IPS DF 19.7 (cell line): ENCODE data around the gene OGFRL1.

Experiments
- DNase-seq: peaks from one replicate; pipeline ENCODE4 v3.0.0-alpha.2; 2013; ENCODE audit warnings: low read depth, low spot score

The OGFRL1 gene

DNA sequence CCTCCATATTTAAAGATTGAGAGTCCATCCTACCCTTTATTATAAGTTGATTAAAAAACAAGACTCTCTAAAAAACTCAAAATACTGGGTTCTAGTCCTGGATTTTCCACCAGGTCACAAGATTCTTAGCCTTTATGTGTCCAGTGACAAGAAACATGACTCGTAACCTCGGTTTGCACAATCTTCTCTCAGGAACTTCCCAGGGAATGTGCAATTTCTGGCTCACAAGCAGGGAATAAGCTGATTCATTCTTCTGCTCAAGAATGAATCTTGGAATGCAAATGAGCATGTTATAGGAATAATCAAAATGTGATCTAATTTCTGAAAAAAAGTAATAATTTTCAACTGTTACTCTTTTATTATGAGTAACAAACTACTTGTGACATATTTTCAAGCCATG is 45.1 kb downstream of the OGFRL1 start:
- no peak for DNase-seq

DNA sequence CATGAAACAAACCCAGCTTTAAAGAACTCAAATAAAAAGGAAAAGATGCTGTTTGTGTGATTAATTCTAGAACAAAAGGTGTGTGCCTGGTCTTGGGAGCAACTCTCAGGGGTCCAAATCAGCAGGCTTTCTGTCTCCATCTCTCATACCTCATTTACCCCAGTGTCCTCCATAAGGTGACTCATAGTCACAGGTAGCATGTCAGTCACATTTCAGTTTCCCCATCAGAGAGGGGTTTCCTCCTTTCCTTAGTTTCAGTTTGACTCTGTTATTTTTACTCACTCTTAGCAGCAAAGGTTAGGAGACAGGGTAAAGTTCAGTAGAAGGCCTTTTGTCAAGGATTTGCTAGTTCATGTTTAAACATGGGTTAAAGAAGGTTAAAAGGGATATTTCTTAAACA is 46.2 kb downstream of the OGFRL1 start:
- DNase-seq: no peak

DNA sequence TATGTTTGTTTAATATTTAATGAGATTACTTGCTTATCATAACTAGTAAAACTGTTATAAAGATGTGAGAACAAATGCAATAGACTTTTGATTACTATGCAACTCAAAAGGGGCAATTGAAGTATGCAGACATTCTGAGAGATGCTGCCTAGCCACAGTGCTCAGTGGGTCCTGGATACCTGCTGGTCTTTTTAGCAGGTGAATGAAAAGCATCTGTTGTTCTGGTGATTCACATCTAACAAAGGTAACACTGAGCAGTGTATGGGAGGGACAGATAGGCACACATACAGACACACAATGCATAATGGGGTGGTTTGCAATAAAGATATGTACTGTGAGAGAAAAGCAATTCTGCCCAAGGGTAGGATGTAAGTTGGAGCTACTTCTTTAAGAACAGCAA is 46.9 kb downstream of the OGFRL1 start:
- DNase-seq: peak; percentile 12

DNA sequence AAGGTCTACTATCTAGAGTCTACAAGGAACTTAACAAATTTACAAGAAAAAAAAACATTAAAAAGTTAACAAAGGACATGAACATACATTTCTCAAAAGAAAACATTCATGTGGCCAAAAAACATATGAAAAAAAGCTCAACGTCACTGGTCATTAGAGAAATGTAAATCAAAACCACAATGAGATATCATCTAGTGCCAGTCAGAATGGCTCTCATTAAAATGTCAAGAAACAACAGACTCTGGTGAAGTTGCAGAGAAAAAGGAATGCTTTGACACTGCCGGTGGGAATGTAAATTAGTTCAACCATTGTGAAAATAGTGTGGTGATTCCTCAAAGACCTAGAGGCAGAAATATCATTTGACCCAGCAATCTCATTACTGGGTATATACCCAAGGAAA is 48.3 kb downstream of the OGFRL1 start:
- DNase-seq: no peak

DNA sequence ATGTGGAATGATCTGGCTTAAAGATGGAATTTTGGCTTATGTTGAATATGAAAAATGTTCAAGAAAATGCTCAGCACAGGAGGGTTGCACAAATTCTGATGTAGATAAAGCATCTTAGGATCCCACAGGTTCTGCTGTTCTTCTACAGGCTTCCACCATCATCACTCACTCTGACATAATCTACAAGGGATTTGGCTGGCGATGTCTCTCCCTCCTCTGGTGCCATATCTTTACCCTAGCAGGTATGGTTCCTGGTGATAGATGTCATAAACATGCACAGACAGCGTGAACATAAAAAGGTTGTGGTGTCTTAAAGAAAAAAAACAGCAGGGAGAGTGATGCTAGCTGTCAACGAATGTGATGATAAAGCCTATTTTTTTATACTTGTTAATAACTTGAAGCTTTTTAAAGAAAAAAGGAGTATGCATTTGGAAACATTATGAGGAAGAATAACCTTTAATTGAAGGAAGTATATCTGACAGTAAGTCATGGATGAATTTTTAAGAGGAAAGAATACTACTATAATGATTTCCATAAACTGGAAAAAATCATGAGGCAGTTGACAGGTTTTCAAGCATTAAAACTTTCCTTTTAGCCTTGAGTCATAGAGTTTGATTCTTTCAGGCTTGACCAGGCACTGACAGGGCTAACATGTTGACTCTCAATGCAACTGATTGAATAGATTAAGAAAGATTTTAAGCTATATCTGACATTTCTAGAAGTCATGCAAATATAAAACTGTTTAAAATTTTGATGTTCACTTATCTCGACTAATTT is 50.1 kb downstream of the OGFRL1 start:
- DNase-seq: no peak

DNA sequence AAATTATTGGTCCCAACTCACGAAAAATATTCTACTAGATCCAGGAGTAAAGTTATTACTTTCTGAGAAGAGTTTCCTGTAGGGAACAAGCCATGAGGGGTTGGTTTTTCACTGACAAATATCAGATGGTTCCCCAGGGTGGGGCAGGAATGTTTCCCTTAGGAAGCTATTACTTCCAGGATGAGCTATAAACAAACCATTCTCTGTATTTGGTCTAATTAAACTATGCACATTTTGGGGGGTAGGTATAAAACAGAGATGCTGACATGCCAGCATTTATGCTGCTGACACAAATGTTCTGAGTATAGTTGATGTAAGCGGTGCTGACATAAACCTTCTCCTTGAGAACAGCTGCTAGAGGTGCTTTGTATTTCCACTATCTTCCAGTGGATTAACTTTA is 54.2 kb downstream of the OGFRL1 start:
- DNase-seq: no peak

DNA sequence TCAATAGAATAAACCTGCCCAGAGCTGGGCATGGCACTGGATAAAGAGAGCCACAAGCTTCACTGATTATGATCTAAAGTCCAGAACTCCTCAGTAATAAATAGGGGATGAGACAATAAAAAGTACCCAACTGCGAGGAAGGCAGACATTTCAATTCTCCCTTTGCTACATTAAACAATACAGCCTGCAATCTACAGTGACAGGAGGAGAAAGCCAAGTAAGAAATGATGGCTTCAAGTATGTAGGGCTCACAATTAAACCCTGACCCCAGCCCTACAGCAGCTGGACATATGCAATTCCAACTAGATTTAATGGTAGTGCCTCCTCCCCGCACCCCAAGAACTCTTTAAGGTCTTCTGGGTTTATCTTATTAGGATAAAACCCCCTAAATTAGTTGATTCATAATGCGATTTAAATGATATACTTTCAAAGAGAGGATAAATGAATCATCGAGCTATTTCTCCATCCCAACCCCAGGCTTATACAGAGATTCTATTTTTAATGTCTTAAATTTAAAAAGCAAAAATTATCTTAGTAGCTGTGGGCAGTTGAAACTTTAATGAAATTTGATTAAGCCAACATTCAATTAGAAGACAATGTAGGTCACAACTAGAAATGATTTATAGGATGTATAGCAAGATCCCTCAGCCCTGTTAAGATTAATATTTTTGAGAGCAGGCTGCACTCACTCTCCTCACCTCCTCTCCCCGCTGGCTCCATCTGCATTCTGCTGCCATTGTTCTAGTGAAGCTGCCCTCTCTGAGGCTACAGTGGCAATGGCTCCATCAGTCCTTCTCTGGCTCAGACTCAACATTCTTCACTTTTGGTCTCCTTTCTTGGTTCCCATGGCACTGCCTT is 57.1 kb downstream of the OGFRL1 start:
- DNase-seq: no peak

DNA sequence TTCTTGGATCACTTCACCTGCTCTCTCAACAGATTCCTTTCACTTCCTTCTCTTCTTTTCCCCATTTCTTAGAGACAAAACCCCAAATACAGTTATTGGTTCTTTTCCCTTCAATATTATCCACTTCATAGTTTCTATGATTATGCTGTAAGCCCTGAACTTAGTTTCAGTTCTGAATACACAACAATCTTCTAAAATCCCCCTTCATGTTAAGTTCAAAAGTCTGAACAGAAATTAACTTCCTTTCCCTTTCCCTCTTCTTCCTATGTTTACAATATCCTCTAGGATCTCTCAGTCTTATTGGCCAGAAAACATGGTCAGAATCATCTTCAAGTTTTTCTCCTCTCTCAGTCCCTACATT is 57.7 kb downstream of the OGFRL1 start:
- no peak for DNase-seq

DNA sequence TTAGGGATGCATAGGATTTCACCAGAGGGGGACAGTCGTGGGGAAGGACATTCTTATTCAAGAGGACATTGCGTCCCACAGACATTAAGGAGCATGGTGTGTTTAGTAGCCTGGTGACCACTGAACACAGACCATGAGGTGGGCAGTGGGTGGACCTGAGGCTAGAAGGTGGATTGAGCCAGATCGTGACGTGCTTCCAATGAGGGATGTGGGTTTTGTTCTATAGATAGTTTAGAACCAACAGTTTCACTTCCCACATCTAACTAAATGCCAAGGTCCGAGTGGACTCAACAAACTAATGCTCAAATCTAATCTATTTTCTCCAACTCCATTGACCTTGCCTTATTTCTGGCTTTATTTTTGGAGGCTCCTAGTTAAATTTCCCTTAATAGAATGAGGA is 58.5 kb downstream of the OGFRL1 start:
- no peak for DNase-seq

DNA sequence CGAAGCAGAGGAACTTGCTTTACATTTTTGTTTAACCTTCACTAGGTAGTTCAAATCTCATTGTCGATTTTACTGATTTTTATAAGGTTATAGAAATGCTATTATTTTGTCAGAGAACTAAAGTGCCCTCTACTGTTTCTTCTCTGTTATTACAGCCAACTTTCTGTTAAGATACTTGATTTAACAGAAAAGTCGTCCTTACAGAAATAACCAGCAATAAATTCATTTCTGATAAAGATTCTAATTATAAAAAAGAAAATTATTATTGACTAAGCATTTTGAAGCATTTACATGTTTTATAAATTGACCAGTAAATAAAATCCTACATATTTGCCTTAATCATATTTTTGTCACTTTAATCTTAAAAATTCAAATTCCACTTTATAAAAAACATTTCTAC is 60.8 kb downstream of the OGFRL1 start:
- DNase-seq: no peak

DNA sequence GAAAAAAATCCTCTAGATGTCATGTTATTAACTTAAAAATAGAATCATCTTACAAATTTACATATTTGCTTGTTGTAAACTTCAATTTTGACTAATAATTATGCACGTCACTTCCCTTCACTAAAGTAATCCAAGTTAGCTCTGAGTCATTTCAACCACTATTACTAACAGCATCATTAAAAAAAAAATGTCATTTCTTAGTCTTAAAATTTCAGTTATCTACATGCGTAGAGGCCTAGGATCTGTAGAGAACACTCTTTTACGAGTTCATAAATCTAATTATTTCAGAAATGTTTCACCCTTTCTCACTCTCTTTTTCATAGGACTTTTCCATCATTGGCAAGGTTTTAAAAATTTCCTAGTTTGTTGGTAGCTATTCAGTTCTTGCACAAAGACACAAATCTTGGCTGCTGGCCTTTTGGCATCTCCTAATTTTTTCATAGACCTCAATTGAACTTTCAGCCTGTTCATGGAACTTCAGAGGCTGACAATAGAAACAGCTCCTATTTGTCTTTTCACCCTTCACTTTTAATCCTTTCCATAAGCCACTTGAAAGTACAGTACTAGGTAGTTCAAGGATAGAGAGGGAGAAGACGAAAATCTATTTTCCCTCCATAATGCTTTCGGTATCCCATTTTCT is 61.5 kb downstream of the OGFRL1 start:
- DNase-seq: no peak

DNA sequence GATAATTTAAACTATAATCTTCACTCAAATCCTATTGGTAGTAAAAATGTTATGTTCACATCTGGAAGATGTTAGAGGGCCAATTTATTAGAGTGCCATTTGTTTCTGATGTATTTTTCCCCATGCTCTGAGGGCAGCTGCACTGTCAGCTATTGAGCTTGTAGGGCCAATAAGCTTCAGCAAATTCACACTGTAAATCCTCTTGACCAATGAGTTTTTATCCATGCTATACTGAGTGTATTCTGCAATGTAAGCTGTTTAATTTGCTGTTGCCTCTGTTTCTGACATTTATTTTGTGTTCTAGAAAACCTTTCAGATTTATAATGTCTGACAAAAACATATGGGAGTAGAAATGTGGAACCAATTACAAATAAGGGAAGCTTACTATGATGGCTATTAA is 62.6 kb downstream of the OGFRL1 start:
- no peak for DNase-seq
